C4-2B (cell line): ENCODE measurements around the gene FUT6.

Experiments used
- ZFX ChIP-seq: fragments of 450-650 bp; IDR thresholded peaks from 2 replicates; pipeline ENCODE4 v1.6.1; 2017
- TF ChIP-seq, protein P1 (sequence below): fragments of 450-650 bp; conservative IDR thresholded peaks from 2 replicates; pipeline ENCODE4 v1.5.1; 2017; ENCODE audit warnings: mild to moderate bottlenecking

DNA sequence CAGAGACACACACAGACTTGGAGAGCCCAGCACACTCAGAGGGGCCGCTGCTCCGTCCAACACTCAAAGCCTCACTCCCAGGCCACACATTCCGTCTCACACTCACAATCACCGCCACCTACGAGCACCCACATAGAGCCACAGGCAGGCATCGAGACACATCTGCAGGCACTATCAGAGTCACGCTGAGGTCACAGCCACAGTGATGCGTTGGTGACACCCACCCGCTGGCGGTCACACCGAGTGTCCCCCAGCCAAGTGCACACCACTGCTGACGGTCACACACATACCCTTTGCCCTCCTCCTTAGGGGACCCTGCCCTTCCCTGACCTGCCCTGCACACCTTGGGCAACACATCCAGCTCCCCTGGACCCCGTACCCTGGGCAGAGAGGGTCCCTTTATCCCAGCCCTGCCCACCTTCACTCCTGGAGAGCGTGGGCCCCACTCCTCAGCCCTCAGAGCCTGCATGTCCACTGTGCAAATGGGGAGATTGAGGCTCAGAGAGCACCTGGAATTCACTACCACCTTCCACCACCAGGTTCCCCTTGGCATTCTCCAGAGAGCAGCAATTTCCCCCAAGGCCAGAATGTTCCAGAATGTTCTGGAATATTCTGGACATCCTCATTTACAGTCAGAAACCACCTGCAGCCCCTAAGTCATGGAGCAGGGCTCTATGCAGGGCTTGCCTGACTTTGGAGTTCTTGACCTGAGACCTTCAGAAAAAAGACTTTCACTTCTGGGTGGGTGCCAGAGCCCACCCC lies 25.4 kb upstream of the FUT6 start:
- TF ChIP-seq, protein P1, sequence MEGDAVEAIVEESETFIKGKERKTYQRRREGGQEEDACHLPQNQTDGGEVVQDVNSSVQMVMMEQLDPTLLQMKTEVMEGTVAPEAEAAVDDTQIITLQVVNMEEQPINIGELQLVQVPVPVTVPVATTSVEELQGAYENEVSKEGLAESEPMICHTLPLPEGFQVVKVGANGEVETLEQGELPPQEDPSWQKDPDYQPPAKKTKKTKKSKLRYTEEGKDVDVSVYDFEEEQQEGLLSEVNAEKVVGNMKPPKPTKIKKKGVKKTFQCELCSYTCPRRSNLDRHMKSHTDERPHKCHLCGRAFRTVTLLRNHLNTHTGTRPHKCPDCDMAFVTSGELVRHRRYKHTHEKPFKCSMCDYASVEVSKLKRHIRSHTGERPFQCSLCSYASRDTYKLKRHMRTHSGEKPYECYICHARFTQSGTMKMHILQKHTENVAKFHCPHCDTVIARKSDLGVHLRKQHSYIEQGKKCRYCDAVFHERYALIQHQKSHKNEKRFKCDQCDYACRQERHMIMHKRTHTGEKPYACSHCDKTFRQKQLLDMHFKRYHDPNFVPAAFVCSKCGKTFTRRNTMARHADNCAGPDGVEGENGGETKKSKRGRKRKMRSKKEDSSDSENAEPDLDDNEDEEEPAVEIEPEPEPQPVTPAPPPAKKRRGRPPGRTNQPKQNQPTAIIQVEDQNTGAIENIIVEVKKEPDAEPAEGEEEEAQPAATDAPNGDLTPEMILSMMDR = no peak
- no peak for TF ChIP-seq ZFX
